Panc1 (cell line): ENCODE measurements around the gene PRKCG. TPM values are rescaled to one million over a fixed set of nuclear protein-coding genes. Genes with fewer than 3 reads are reported as not detected.

Experiments
- ATAC-seq: fragments of 200-7000 bp; cut with Tn5 transposase; 2 replicates; pipeline ENCODE4 v1.9.1; 2020; ENCODE audit warnings: mild to moderate bottlenecking, moderate library complexity
- BruUV-seq: library from RNA; stranded (reverse); fragments of 400-500 nt; replicated peaks from 2 replicates; lab custom pipeline; 2021; lab: Mats Ljungman, UMichigan
- CTCF ChIA-PET: fragments of 300-600 bp; sonication (Branson Sonifier 250); formaldehyde crosslinking; loops from one replicate; lab custom pipeline; 2022; ENCODE audit warnings: antibody characterized with exemption; lab: Charles Lee
- POLR2A ChIA-PET: fragments of 300-600 bp; sonication (Branson Sonifier 250); formaldehyde crosslinking; loops from one replicate; lab custom pipeline; 2022; ENCODE audit warnings: antibody characterized with exemption; lab: Charles Lee
- DNase-seq: peaks from one replicate; pipeline ENCODE4 v3.0.0-alpha.2; 2010; ENCODE audit warnings: low read depth, low spot score
- H3K27ac ChIP-seq: 2 replicates; pipeline ENCODE4 v1.5.1; 2011; ENCODE audit warnings: mild to moderate bottlenecking, low read length, inconsistent platforms
- H3K27me3 ChIP-seq: fragments of 200-500 bp; sonication (Bioruptor generic); 2 replicates; pipeline ENCODE4 v1.6.0; 2014; ENCODE audit warnings: low read length, inconsistent platforms; ENCODE audit not compliant: control insufficient read depth, insufficient read depth
- H3K36me3 ChIP-seq: fragments of 200-500 bp; sonication (Bioruptor generic); 2 replicates; pipeline ENCODE4 v1.5.1; 2014; ENCODE audit warnings: inconsistent platforms, mild to moderate bottlenecking, low read length, moderate library complexity; ENCODE audit not compliant: control insufficient read depth, insufficient read depth
- H3K4me1 ChIP-seq: 2 replicates; pipeline ENCODE4 v1.5.1; 2011; ENCODE audit warnings: inconsistent platforms, mild to moderate bottlenecking, low read length, moderate library complexity; ENCODE audit not compliant: control insufficient read depth, insufficient read depth
- H3K4me3 ChIP-seq, 2 experiments: 2 replicates each; pipeline ENCODE4 v1.5.1; 2011 to 2012; ENCODE audit warnings: low read depth in 2 of 2, low read length in 2 of 2, mild to moderate bottlenecking in 2 of 2, inconsistent platforms in 1 of 2, moderate library complexity in 1 of 2
- H3K9me3 ChIP-seq: fragments of 200-500 bp; sonication (Bioruptor generic); 2 replicates; pipeline ENCODE4 v1.5.1; 2014; ENCODE audit warnings: low read depth, mild to moderate bottlenecking, inconsistent platforms, low read length, moderate library complexity; ENCODE audit not compliant: control insufficient read depth, insufficient read depth
- POLR2AphosphoS5 ChIP-seq: IDR thresholded peaks from 2 replicates; pipeline ENCODE4 v1.6.1; 2012; ENCODE audit warnings: mild to moderate bottlenecking, low read depth, low read length, moderate library complexity
- SIN3A ChIP-seq: IDR thresholded peaks from 2 replicates; pipeline ENCODE4 v1.6.1; 2012; ENCODE audit warnings: low read depth, mild to moderate bottlenecking, low read length, moderate library complexity, borderline replicate concordance; ENCODE audit not compliant: insufficient read depth
- TCF7L2 ChIP-seq: IDR thresholded peaks from 2 replicates; pipeline ENCODE4 v1.6.1; 2011; ENCODE audit warnings: mild to moderate bottlenecking, low read depth, low read length, inconsistent platforms
- in situ Hi-C: cut with HindIII; loops from 2 replicates; pipeline ENCODE4 v1.10.0; 2016; ENCODE audit warnings: low sequenced_read_pairs, low pct_unique_long_range_greater_than_20kb
- intact Hi-C: fragments of 100-400 bp; cut with micrococcal nuclease; formaldehyde crosslinking; loops from one replicate; pipeline ENCODE4 v1.10.0; 2022; ENCODE audit not compliant: unreplicated experiment
- total RNA-seq: library from RNA; stranded (reverse); gene quantifications from one replicate; pipeline ENCODE4 v1.2.1, GENCODE V29; 2021; ENCODE audit not compliant: unreplicated experiment
- TF ChIP-seq, protein P1 (sequence below): fragments of 450-650 bp; IDR thresholded peaks from 2 replicates; pipeline ENCODE4 v1.5.1; 2017; ENCODE audit warnings: mild to moderate bottlenecking
- TF ChIP-seq, protein P2 (sequence below), 2 experiments: IDR thresholded peaks; 2 replicates each; pipeline ENCODE4 v1.6.1; 2011 to 2012; ENCODE audit warnings: low read depth in 2 of 2, control low read depth in 1 of 2, low read length in 1 of 2, mild to moderate bottlenecking in 1 of 2, moderate library complexity in 1 of 2; ENCODE audit not compliant: insufficient read depth in 1 of 2

The PRKCG gene
- total RNA-seq, 1 experiment from 2014 or later, result 2.5 TPM

DNA sequence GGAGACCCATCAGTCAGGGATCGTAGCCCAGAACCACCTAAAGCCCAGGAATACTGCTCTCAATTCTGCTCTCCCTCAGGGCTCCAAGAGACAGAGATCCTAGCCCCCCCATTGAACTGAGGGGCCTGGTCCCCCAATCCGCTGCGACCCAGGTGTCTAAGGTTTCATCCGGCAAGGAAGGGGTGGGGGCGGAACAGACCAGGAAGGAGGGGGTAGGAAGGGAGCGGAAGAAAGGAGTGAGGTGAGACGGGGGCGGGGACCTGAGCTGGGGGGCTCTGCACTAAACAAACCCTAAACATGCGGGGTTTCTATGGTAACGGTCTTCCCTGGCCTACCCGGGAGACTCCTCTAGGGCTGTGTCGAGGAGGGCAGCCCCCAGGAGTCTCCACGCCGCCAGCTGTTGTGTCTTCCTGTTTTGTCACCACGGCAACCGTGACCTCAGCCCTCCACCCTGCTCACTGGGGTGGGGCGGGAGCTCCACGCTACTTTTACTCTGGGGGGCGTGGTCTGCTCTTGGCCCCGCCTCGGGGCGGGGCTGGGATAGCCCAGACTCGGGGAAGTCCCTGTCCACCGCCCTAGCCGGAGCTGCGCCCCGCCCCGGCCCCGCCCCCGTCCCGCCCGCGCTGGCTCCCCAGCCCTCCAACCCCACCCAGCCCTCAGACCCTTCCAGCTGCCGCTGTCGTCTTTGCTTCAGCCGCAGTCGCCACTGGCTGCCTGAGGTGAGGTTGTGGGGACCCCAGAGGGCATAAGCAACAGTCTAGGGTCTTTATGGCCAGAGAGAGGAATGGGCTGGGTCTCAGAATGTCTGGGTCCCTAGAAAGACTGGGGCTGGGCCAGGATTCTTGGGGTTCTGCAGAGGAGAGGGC is 14.5 kb upstream of the PRKCG start, which contains the start of gene MYADM:
Gene MYADM, plus strand, starts transcription at position 659 of the 866 bp plus-strand sequence. CDS start 5,647 bp downstream, outside the sequence.
- Histone ChIP-seq H3K4me1 (peaks cover 39% of the 10 kb centered on the region), H3K27me3 (no peaks in the 10 kb centered on the region), H3K9me3 (no peaks in the 10 kb centered on the region), H3K4me3 (peak within 1 kb of the TSS; percentile 95 to 96), H3K27ac (peak within 1 kb of the TSS; percentile 96), H3K36me3 (no peaks in the 10 kb centered on the region; the same call in 1 of the 2 replicates)
- in situ Hi-C loops, result no loop called here
- ChIA-PET CTCF (interaction anchor here (0.8 kb wide), 1 partner anchor 162 kb away, joined by 3 read pairs; no protein-coding TSS in a partner anchor), POLR2A (interaction anchor here (0.5 to 2.5 kb wide), 9 partner anchors 9 to 305 kb away, joined by 3 to 16 read pairs (median 4); partner anchors contain the start of gene TMC4)
- TSS peak; percentile 92 for BruUV-seq
- ATAC-seq, result peak; percentile 70
- TF ChIP-seq, protein P1, sequence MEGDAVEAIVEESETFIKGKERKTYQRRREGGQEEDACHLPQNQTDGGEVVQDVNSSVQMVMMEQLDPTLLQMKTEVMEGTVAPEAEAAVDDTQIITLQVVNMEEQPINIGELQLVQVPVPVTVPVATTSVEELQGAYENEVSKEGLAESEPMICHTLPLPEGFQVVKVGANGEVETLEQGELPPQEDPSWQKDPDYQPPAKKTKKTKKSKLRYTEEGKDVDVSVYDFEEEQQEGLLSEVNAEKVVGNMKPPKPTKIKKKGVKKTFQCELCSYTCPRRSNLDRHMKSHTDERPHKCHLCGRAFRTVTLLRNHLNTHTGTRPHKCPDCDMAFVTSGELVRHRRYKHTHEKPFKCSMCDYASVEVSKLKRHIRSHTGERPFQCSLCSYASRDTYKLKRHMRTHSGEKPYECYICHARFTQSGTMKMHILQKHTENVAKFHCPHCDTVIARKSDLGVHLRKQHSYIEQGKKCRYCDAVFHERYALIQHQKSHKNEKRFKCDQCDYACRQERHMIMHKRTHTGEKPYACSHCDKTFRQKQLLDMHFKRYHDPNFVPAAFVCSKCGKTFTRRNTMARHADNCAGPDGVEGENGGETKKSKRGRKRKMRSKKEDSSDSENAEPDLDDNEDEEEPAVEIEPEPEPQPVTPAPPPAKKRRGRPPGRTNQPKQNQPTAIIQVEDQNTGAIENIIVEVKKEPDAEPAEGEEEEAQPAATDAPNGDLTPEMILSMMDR, result no peak
- TF ChIP-seq, protein P2, sequence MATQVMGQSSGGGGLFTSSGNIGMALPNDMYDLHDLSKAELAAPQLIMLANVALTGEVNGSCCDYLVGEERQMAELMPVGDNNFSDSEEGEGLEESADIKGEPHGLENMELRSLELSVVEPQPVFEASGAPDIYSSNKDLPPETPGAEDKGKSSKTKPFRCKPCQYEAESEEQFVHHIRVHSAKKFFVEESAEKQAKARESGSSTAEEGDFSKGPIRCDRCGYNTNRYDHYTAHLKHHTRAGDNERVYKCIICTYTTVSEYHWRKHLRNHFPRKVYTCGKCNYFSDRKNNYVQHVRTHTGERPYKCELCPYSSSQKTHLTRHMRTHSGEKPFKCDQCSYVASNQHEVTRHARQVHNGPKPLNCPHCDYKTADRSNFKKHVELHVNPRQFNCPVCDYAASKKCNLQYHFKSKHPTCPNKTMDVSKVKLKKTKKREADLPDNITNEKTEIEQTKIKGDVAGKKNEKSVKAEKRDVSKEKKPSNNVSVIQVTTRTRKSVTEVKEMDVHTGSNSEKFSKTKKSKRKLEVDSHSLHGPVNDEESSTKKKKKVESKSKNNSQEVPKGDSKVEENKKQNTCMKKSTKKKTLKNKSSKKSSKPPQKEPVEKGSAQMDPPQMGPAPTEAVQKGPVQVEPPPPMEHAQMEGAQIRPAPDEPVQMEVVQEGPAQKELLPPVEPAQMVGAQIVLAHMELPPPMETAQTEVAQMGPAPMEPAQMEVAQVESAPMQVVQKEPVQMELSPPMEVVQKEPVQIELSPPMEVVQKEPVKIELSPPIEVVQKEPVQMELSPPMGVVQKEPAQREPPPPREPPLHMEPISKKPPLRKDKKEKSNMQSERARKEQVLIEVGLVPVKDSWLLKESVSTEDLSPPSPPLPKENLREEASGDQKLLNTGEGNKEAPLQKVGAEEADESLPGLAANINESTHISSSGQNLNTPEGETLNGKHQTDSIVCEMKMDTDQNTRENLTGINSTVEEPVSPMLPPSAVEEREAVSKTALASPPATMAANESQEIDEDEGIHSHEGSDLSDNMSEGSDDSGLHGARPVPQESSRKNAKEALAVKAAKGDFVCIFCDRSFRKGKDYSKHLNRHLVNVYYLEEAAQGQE (IDR thresholded peaks at IDR 0.05; ENCODE audit: insufficient read depth in 1 of 2, low read depth in 2 of 2, low read length in 1 of 2), result 0 out of 4 replicates have a peak, but pooled peaks of 1 of the 2 experiments have one; percentile 58
- no peak for TF ChIP-seq TCF7L2
- TF ChIP-seq SIN3A, result peak; percentile 96; the same call in 1 of the 2 replicates
- TF ChIP-seq POLR2AphosphoS5, result peak; percentile 92
- peak; percentile 95 for DNase-seq
- intact Hi-C loops, result no loop called here

DNA sequence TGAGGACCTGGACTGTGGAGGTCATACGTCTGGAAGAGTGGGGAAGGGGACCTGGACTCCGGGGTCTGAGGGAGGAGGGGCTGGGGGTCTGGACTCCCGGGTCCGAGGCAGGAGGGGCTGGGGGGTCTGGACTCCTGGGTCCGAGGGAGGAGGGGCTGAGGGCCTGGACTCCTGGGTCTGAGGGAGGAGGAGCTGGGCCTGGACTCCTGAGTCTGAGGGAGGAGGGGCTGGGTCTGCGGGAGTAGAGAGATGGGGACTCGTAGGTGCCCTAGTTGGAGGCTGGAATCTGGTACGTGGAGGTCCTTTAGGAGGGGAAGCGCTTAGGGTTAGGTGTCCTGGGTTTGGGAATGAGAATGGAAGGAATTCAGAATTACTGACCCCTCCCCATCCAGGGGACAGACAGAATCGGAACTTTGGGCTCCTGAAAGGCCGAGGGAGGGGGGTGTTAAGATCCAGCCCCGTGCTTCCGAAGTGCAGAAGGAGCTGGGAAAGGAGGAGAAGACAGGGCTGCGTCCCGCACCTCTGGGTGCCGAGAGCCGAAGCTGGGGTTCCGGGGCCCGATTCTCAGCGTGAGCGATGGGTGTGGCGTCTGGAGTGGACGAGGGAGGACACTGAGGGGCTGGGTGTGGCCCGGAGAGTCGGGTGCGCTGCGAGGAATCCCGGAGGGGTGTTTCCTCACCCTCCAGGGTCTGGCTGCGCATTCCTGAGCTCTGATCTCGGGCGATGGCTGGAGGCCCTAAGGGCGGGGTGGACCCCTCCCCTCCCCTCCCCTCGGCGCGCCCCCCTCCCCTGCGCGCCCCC is 13.7 kb upstream of the PRKCG start:
- peak; percentile 8 for ATAC-seq
- H3K9me3 ChIP-seq, result no peaks in the 10 kb centered on the region
- POLR2A ChIA-PET, result interaction anchor here (0.5 to 2.5 kb wide), 15 partner anchors 9 to 585 kb away, joined by 3 to 16 read pairs (median 4); partner anchors contain the start of gene OSCAR
- TF ChIP-seq TCF7L2 (no peak), SIN3A (peak; percentile 69; the same call in 1 of the 2 replicates)
- H3K4me1 ChIP-seq, result peaks cover 35% of the 10 kb centered on the region
- no peaks in the 10 kb centered on the region for H3K27me3 ChIP-seq
- peak overlapping the region; percentile 96 for H3K27ac ChIP-seq
- intact Hi-C loops (no loop called here), in situ Hi-C loops (no loop called here)
- BruUV-seq, result TSS peak; percentile 75
- CTCF ChIA-PET, result interaction anchor here (0.6 kb wide), 1 partner anchor 1422 kb away, joined by 3 read pairs; no protein-coding TSS in a partner anchor
- H3K4me3 ChIP-seq, result peak overlapping the region; percentile 95 to 96
- H3K36me3 ChIP-seq, result no peaks in the 10 kb centered on the region; the same call in 1 of the 2 replicates
- DNase-seq, result no peak
